GM12801 (cell line): Measurements from ENCODE around the gene MXRA8.

Experiments
- TF ChIP-seq, protein P1 (sequence below): IDR thresholded peaks from one replicate; pipeline ENCODE4 v1.5.1; 2011; ENCODE audit warnings: control low read depth; ENCODE audit not compliant: insufficient read length; ENCODE audit errors: extremely low read depth

MXRA8 gene

DNA sequence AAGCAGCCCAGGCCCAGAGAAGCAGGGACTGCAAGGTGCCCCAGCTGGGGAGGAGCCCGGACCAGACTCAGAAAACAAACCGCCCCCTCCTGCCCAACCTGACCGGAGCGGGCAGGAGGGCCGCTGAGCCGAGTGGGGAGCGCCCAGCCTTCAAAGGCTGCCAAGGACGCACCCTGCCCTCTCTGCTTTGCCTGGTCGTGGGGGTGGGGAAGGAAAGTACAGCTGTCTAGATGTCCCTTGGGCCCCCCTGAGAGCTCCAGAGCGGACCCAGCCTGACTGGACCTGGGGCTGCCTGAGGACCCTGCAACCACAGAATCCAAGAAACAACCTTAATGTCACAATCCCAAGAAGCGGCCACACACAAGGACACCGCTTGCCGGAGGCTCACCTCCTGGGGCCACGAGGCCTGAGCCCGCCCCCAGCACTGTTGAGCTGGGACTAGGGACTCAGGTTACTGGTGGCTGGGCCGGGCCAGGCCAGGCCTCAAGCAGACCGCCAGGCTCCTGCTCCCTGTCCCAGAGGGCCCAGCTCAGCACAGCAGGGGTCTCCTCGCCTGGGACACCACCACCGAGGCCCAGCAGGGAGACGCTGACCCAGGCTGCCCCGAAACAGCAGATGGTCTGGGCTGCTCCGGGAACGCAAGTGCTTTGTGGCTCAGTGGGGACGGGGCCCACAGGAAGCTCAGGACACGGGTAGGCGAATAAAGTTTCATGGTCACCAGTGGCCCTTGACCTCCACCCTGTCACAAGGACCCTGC is 10.5 kb downstream of the MXRA8 start:
- TF ChIP-seq, protein P1, sequence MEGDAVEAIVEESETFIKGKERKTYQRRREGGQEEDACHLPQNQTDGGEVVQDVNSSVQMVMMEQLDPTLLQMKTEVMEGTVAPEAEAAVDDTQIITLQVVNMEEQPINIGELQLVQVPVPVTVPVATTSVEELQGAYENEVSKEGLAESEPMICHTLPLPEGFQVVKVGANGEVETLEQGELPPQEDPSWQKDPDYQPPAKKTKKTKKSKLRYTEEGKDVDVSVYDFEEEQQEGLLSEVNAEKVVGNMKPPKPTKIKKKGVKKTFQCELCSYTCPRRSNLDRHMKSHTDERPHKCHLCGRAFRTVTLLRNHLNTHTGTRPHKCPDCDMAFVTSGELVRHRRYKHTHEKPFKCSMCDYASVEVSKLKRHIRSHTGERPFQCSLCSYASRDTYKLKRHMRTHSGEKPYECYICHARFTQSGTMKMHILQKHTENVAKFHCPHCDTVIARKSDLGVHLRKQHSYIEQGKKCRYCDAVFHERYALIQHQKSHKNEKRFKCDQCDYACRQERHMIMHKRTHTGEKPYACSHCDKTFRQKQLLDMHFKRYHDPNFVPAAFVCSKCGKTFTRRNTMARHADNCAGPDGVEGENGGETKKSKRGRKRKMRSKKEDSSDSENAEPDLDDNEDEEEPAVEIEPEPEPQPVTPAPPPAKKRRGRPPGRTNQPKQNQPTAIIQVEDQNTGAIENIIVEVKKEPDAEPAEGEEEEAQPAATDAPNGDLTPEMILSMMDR, result no peak

DNA sequence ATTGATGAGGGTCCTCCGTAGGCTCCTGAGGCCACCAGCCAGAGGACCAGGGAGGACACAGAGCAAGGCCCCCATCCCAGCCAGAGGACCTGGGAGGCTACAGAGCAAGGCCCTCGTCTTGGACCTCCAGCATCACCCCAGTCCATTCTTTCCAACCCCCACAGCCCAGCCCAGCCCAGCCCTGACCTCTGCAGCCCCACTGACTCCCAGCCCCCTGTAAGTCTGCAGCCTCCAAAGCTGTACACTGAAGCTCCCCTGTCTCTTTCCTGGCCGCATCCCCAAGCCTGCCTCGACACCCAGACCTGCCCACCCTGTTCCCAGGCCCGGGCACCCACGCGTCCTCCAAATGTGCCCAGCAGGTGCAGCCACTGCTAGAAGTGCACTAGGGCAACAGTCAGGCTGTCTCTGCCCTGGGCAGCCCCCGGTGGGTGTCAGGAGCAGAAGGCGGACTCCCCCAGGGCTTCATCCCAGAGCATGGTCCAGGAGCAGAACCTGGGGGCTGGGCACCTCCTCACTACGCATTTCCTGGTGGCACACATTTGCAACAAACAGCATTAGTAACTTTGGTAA is 11.2 kb downstream of the MXRA8 start:
- TF ChIP-seq, protein P1, result no peak

DNA sequence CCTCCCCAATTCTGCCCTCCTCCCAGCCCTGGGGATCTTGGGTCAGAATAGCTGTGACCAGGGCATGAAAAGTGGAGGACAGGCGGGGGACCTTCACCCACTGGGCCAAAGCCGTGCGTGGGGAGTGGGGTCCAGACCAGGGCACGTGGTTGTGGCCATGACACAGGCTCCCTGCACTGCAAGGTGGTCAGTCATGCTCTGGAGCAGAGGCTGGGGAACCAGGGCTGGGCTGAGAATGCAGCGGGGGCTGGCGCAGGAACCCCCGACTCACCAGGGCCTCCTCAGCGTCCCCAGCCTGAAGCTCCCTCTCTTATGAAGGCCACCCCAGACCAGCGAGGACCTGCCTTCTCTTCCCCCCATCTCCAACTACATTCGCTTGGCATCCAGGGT is 11.9 kb downstream of the MXRA8 start:
- TF ChIP-seq, protein P1, result no peak

DNA sequence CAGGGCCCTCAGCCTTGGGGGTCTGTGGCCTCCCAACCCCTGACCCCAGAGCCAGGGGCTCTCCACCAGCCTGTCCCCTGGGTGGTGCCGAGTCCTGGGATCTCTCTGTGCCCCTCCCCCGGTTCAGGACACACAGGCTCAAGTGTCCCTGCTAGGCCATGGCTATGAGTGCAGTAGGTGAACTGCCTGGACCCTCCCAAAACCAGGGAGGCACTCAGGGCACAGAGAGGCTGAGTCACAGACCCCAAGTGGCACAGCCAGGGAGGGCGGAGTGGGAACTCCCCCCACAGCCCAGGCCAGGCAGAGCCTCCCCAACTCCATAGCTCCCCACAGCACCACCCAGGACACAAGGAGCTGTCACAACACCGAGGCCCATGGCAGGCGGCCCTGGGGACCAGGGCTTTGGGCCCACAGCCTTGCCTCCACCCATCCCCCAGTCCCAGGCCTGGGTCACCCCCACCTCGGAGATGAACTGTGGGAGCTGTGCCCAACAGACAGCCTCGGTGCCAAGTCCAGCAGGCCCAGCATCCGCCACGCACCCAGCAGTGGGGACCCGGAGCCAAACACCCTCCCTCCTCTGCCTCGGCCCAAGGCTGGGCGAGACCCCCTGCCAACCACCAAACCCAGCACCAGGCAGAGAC is 12.4 kb downstream of the MXRA8 start:
- TF ChIP-seq, protein P1, result no peak

DNA sequence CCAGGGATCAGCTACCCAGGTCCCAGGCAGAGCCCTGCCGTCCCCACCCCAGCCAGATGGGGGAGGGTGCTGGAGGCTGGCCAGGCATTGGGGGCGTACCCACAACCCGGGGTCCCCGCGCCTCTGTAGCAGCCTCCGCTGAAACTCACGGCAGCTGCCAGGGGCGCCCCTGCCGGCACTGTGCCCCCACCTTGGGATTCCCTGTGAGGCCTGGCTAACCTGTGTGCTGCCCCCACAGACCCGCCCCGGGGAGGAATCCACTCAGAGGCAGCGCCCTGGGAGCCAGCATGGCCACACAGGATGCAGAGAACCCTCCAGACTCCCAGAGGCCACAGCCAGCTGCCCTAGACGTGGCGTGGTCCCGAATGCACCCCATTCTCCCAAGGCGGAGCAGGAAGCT is 13.0 kb downstream of the MXRA8 start:
- TF ChIP-seq, protein P1, result no peak

DNA sequence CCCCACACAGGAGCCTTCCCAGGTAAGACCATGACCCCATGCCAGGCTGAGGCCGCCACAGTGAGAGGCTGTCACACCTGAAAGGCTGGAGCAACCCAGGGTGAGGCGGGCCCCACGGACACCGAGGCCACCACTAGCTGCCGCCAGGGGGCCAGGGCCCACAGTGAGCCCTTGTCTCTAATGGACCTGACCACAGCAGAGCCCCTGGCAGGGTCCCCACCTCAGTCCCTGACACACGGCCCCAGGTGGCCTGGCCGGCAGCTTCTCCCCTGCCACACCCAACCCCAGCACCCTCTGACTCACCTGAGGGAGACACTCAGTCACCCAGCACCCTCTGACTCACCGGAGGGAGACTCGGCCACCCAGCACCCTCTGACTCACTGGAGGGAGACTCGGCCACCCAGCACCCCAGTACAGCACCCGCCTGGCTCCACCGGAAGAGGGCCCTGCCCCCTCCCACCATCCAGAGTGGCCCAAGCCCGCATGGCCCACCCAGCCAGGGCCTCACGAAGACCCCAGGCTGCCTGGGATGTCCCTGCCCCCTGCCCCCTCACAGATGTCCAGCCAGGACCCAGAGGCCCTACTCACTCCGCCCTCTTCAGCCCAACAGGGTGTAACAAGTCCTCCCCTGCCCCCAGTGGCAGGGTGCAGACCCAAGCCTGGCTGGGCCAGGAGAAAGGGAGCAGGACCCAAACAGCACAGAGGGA is 13.5 kb downstream of the MXRA8 start:
- TF ChIP-seq, protein P1, result no peak

DNA sequence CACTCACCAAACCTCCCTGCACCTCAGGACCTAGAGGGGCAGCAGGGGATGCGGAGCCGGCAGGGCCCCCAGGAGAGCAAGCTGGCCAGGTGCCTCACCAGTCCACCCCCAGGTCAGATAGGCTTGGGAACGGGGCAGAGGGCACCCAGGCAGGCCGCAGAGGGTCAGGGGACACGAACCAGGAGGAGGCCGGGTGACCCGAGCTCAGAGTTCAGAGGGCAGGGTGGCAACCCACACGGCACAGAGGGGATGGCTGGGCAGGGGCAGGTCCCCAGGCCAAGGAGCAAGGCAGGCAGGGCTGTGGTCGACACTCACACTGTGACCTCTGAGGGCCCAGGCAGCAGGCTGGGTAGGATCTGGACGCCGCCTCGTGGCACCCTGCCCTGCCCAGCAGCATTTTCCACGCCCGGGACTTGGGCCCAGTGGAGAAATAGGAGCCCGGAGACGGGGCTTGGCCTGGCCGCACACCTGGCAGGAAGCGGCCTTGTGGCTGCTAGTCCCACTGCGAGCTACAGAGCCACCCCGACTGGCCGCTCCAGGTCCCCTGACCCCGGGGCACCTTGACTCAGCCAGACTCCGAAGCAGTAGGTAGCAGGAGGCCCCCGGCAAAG is 14.4 kb downstream of the MXRA8 start:
- TF ChIP-seq, protein P1, result no peak
